Kidney capillary endothelial cell (primary cell): ENCODE data around the gene PABPN1.

Experiments
- DNase-seq: peaks from one replicate; pipeline ENCODE4 v3.0.0-alpha.2; 2018; ENCODE audit warnings: low spot score

PABPN1 gene

GRCh38 chr14:23358042-23358441 lies 36.8 kb downstream of the PABPN1 start:
- DNase-seq = no peak

GRCh38 chr14:23358553-23359166 lies 37.4 kb downstream of the PABPN1 start:
- DNase-seq = no peak

GRCh38 chr14:23359167-23359626 lies 37.9 kb downstream of the PABPN1 start:
- DNase-seq = no peak

GRCh38 chr14:23359722-23360447 lies 38.6 kb downstream of the PABPN1 start:
- DNase-seq = no peak

GRCh38 chr14:23360496-23360895 lies 39.2 kb downstream of the PABPN1 start:
- no peak for DNase-seq

- DNase-seq = no peak
Measured at GRCh38 chr14:23361320-23361719, 40.1 kb downstream of the PABPN1 start.

GRCh38 chr14:23361763-23362162 lies 40.5 kb downstream of the PABPN1 start:
- no peak for DNase-seq

- DNase-seq = no peak
Measured at GRCh38 chr14:23362200-23362599, 40.9 kb downstream of the PABPN1 start.

GRCh38 chr14:23364164-23365035 lies 43.1 kb downstream of the PABPN1 start:
- DNase-seq = no peak

- no peak for DNase-seq
Measured at GRCh38 chr14:23365036-23365731, 43.9 kb downstream of the PABPN1 start, which contains the start of gene EFS. Gene EFS (minus strand): TSS chr14:23365172. CDS start chr14:23365025, 147 bp downstream.

- DNase-seq = no peak
Measured at GRCh38 chr14:23365732-23366425, 44.6 kb downstream of the PABPN1 start.

GRCh38 chr14:23366426-23366921 lies 45.2 kb downstream of the PABPN1 start:
- DNase-seq = no peak

GRCh38 chr14:23370221-23370620 lies 49.0 kb downstream of the PABPN1 start:
- no peak for DNase-seq

GRCh38 chr14:23371865-23372264 lies 50.6 kb downstream of the PABPN1 start:
- DNase-seq = no peak

GRCh38 chr14:23372509-23372908 lies 51.3 kb downstream of the PABPN1 start, which contains the start of gene IL25:
Gene IL25 (plus strand): TSS chr14:23372809.
- DNase-seq = no peak

- DNase-seq = no peak
Measured at GRCh38 chr14:23373041-23373440, 51.8 kb downstream of the PABPN1 start.
